ENCODE data around the gene AOC1. TPM values are rescaled to one million over a fixed set of nuclear protein-coding genes. Genes with fewer than 3 reads are reported as not detected.

The AOC1 gene
- total RNA-seq, 1 donor from 2014 or later: 0.96 TPM

GRCh38 chr7:150835702-150836280 lies 16.5 kb upstream of the AOC1 start:
- no peak for DNase-seq (ENCODE audit: low spot score)

GRCh38 chr7:150838965-150839650 lies 13.2 kb upstream of the AOC1 start:
- peak; percentile 74 for DNase-seq (ENCODE audit: low spot score)

GRCh38 chr7:150842018-150842417 lies 10.3 kb upstream of the AOC1 start:
- DNase-seq (ENCODE audit: low spot score): no peak

- no peak for DNase-seq (ENCODE audit: low spot score)
Measured at GRCh38 chr7:150842716-150843115, 9.6 kb upstream of the AOC1 start.

- DNase-seq (ENCODE audit: low spot score): peak; percentile 90
Measured at GRCh38 chr7:150845421-150845861, 6.9 kb upstream of the AOC1 start.

- no peak for DNase-seq (ENCODE audit: low spot score)
Measured at GRCh38 chr7:150846291-150847115, 5.8 kb upstream of the AOC1 start.

DNA sequence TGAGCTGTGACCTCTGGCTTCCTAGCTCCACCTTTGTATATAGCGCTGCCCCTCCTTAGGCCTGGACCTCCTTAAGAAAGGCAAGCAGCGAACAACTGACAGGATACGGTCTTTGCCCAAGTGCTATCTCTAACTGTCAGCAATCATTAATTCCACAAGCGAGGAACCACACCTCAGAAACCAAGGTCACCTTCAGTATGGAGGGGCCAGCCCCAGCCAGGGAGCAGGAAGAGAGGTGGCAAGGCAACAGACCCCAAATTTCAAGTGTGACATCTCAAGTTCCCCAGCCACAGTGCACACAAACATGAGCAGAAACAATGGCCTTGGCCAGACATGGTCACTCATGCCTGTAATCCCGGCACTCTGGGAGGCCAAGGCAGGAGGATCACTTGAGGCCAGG lies 4.8 kb upstream of the AOC1 start:
- DNase-seq (ENCODE audit: low spot score): no peak

GRCh38 chr7:150848111-150848510 lies 4.2 kb upstream of the AOC1 start:
- no peak for DNase-seq (ENCODE audit: low spot score)

- DNase-seq (ENCODE audit: low spot score): no peak
Measured at GRCh38 chr7:150848561-150849115, 3.7 kb upstream of the AOC1 start.

DNA sequence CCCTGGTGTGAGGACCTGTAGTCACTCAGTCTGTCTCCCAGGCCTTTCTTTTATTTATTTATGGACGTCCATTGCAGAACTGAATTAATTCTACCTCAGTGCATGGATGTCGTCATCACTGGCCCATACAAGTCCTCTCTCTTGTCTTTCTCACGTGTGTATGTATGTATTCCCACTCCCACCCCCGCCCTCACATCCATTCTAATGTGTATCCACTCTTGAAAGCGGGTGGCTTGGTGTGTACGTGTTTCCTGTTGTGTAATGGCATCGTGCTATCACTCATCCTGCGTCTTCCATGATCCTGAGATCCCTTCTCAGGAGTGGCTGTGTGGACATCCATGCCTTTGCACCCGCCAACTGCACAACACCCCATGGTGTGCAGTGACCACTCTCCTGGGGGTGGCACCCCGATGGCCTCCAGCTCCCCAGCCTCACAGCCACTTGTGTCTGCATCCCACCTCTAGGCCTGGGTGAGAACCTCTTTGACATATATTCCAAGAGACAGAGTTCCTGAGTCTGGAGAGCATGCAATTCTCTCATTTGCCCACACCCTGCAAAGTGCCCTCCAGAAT lies 3.0 kb upstream of the AOC1 start:
- DNase-seq (ENCODE audit: low spot score): no peak

DNA sequence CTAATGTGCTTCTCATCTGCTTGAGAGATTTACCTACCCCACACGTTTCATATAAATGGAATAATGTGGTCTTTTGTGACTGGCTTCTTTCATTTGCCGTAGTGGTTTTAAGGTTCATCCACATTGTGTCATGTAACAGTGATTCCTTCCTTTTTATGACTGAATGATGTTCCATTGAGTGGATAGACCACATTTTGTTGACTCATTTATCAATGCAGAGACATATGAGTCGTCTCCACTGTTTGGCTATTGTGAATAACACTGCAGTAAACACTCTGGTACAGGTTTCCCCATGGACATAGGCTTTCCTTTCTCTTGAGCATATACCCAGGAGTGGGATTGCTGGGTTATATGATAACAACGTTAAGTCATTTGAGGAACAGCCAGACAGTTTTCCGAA lies 2.0 kb upstream of the AOC1 start:
- DNase-seq (ENCODE audit: low spot score): no peak

DNA sequence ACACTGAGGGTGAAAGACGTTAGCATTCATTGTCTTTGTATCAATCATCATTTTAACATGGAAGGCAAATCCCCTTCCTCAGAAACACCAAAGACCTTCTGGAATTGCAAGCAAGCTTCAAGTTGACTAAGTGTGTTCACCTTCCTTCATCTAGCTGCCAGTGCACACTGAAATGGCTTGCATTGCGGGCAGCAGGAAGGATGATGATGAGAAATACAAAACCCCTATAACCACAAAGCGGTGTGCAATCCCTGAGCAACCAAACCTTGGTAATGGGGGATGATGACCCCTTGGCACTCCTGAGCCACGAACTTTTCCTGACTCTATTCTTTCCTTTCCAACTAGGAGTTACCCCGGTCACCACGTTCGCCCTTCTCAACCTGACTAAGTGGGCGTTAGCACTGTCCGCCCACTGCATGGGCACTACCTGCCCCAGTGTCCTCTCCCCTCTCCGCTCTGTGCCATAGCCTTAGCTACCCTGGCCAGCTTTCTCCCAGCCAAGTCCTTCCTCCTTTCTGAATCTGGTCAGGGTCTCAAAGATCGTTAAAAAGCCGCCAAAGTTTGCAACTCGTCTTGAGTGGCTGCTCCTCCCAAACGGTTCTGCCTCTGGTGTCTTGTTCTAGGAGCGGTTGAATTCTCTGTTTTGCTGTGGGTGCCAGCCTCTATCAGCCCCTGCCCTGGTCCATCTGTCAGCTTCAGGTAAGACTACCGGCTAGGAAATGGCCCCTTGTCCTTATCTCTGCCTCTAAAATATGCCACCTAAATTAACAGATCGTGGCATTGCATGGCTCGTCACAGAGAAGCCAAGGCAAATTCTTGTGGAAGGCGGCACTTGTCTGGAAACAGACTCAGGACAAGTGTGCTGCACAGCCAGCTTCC lies 586 bp upstream of the AOC1 start:
- no peak for DNase-seq (ENCODE audit: low spot score)

GRCh38 chr7:150854066-150855000 lies 2.0 kb downstream of the AOC1 start:
- DNase-seq (ENCODE audit: low spot score): no peak

- DNase-seq (ENCODE audit: low spot score): no peak
Measured at GRCh38 chr7:150855046-150855445, 2.7 kb downstream of the AOC1 start.

GRCh38 chr7:150855476-150856302 lies 3.4 kb downstream of the AOC1 start:
- DNase-seq (ENCODE audit: low spot score): no peak

DNA sequence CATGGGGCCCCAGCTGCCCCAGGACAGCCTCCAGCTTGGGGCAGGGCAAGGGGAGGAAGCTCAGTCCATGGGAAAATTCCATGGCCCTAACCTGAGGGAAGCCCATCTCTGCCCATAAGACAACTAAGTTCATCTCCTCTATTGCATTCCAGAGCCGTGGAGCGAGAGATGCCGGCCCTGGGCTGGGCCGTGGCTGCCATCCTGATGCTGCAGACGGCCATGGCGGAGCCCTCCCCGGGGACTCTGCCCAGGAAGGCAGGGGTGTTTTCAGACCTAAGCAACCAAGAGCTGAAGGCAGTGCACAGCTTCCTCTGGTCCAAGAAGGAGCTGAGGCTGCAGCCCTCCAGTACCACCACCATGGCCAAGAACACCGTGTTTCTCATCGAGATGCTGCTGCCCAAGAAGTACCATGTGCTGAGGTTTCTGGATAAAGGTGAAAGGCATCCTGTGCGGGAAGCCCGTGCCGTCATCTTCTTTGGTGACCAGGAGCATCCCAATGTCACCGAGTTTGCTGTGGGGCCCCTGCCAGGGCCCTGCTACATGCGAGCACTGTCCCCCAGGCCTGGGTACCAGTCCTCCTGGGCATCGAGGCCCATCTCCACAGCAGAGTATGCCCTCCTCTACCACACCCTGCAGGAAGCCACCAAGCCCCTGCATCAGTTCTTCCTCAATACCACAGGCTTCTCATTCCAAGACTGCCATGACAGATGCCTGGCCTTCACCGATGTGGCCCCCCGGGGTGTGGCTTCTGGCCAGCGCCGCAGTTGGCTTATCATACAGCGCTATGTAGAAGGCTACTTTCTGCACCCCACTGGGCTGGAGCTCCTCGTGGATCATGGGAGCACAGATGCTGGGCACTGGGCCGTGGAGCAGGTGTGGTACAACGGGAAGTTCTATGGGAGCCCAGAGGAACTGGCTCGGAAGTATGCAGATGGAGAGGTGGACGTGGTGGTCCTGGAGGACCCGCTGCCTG lies 4.3 kb downstream of the AOC1 start:
- no peak for DNase-seq (ENCODE audit: low spot score)

GRCh38 chr7:150857276-150858055 lies 5.1 kb downstream of the AOC1 start:
- DNase-seq (ENCODE audit: low spot score): no peak

Measured in umbilical cord (tissue), 2 donors.